Fibroblast of pulmonary artery (primary cell): ENCODE measurements around the gene PRDM8.
"Not testable (repeated sequence)": the region's sequence is repeated elsewhere in the genome, so short reads cannot be mapped to it uniquely, and the experiment has no call there.

Experiments
- DNase-seq: peaks from one replicate; pipeline ENCODE4 v3.0.0-alpha.2; 2010; ENCODE audit warnings: low read depth
- H3K4me3 ChIP-seq: replicated peaks from 2 replicates; pipeline ENCODE4 v1.5.1; 2011; ENCODE audit warnings: low read depth, mild to moderate bottlenecking, control low read depth, low read length, moderate library complexity
- TF ChIP-seq, protein P1 (sequence below): IDR thresholded peaks from 2 replicates; pipeline ENCODE4 v1.5.1; 2011; ENCODE audit warnings: mild to moderate bottlenecking, control low read depth, low read length, inconsistent platforms; ENCODE audit errors: missing control alignments

Gene PRDM8

DNA sequence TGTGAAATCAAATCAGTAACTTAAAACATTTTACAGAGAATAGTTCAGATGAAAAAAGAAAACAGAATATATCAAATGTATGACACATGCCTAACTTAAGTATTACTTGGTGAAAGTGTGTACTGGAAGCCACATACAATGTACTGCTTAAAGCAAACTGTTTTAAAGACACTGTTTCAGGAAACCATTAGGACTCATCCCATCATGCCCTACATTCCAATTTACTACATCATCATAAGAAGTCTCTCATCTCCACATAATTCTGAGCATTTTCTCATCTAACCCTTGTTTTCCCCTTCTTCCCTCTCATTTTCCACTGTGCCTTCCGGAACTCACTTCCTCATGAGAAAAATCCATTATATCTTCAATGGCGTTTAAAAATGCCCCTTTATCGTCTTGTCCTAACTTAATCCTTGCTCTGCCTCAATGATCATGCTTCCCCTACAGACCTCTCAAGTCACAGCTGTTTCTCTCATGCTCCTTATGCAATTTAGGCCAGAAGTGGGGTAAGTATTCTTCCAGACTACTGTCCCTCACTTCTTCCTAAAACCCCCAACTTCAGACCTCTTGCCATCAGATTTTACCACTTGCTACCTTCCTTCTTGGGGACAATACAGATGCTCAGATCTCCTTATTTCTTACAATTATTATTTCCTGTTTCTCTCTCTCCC, 42.3 kb downstream of the PRDM8 start:
- TF ChIP-seq, protein P1, sequence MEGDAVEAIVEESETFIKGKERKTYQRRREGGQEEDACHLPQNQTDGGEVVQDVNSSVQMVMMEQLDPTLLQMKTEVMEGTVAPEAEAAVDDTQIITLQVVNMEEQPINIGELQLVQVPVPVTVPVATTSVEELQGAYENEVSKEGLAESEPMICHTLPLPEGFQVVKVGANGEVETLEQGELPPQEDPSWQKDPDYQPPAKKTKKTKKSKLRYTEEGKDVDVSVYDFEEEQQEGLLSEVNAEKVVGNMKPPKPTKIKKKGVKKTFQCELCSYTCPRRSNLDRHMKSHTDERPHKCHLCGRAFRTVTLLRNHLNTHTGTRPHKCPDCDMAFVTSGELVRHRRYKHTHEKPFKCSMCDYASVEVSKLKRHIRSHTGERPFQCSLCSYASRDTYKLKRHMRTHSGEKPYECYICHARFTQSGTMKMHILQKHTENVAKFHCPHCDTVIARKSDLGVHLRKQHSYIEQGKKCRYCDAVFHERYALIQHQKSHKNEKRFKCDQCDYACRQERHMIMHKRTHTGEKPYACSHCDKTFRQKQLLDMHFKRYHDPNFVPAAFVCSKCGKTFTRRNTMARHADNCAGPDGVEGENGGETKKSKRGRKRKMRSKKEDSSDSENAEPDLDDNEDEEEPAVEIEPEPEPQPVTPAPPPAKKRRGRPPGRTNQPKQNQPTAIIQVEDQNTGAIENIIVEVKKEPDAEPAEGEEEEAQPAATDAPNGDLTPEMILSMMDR = no peak
- DNase-seq = no peak

GRCh38 chr4:80240976-80241375, 43.7 kb downstream of the PRDM8 start:
- DNase-seq = no peak
- TF ChIP-seq, protein P1 = no peak
- no peak overlapping the region for H3K4me3 ChIP-seq

More for the DNA sequence above, 42.3 kb downstream of the PRDM8 start:
- no peak overlapping the region for H3K4me3 ChIP-seq

- no peak for DNase-seq
These were observed 46.1 kb downstream of the PRDM8 start for GRCh38 chr4:80243274-80244018.

GRCh38 chr4:80247484-80247883, 50.2 kb downstream of the PRDM8 start:
- DNase-seq, H3K4me3 ChIP-seq: not testable (repeated sequence)

More at GRCh38 chr4:80243274-80244018, 46.1 kb downstream of the PRDM8 start:
- no peak overlapping the region for H3K4me3 ChIP-seq
- TF ChIP-seq, protein P1 = no peak

DNA sequence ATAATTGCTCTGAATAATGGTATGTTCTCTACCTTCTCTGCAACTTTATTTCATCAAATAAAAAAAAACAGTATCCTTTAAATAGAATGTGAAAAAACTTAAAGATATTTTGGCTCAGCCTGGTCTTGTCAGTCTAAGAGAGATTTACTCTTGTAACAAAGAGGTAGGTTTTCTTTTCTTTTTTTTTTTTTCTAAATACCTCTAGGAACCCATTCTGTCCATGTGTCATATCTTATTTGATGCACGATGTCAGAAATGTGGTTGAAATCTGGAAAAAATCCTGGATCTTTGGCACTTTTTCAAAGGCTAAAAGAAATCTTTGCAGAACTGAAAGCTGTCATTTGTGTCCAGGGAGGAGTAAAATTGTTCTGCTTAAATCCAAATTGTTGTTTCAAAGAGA, 51.8 kb downstream of the PRDM8 start:
- DNase-seq = no peak
- TF ChIP-seq, protein P1 = no peak
- no peak overlapping the region for H3K4me3 ChIP-seq

- H3K4me3 ChIP-seq = no peak overlapping the region
- TF ChIP-seq, protein P1 = no peak
- DNase-seq = no peak
These were observed 55.1 kb downstream of the PRDM8 start for GRCh38 chr4:80252427-80252826.

GRCh38 chr4:80252953-80253352, 55.6 kb downstream of the PRDM8 start:
- no peak for DNase-seq
- TF ChIP-seq, protein P1 = no peak
- H3K4me3 ChIP-seq = no peak overlapping the region
